HG03066 (cell line): Measurements from ENCODE around the gene ZNF865.

Experiments used
- ATAC-seq: cut with Tn5 transposase; IDR thresholded peaks from one replicate; pipeline ENCODE4 v1.9.1; 2021; ENCODE audit warnings: low read depth; ENCODE audit not compliant: unreplicated experiment

ZNF865 gene

GRCh38 chr19:55656552-55656951 lies 51.1 kb downstream of the ZNF865 start:
- ATAC-seq = no peak

DNA sequence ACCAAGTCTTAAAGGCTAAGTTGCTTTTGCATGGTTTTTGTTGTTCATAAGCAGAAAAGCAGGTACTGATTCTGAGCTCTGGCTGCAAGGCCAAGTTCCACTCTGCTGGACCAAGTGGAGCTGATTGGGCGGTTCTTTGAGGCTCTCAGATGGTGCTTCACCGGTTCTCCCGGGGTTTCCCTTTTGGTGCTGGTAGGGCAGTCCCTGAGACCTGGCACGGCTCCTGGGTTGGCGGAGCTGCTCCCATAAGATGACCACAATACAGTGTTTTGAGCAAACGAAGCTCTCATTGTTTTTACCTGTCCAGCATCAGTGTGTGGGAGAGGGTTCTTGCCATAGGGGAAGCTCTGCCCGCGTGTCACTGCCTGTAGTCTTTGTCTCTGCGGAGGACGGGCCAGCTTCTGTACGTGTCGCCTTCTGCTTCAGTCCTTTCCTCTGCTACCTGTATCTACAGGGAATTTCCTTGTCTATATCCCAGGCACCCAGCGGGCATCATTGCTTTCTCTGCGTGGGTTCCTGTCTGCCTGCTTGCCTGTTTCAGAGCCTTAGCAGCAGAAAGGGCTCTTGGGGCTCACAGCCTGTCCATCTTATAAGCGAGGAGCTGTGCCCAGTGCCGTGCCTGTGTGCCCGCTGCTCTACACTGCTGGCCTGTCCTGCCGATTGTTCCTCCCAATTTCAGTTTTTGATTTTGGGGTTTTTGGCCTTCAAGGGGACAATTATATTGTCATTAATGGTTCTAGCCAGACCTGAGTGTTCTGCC lies 51.7 kb downstream of the ZNF865 start:
- no peak for ATAC-seq

DNA sequence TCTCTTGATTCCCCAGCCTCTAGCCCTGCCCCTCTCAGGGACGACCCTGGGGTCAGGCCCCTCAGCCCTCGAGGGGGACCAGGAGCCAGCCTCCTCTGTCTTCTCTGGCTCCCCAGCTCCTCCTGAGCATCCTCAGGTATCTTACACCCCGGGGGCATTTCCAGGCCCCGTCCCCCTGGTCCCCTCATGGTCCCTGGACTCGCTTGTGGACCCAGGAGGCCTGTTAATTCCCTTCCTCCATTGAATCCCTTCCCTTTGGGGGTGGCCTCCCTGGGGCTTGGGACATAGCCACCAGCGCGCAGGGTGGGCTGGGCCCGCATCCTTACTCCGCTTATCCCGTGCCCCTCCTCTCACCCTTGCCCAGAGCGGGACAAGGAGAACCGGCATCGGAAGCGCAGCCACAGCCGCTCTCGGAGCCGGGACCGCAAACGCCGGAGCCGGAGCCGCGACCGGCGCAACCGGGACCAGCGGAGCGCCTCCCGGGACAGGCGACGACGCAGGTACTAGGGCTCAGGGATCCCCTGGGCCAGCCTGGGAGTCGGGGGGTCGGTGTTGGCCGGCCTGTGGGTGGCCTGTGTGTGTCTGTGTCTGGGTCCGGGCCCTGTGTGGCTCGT lies 53.5 kb downstream of the ZNF865 start:
- ATAC-seq = no peak

- ATAC-seq = no peak
Measured at GRCh38 chr19:55659822-55660221, 54.4 kb downstream of the ZNF865 start.

DNA sequence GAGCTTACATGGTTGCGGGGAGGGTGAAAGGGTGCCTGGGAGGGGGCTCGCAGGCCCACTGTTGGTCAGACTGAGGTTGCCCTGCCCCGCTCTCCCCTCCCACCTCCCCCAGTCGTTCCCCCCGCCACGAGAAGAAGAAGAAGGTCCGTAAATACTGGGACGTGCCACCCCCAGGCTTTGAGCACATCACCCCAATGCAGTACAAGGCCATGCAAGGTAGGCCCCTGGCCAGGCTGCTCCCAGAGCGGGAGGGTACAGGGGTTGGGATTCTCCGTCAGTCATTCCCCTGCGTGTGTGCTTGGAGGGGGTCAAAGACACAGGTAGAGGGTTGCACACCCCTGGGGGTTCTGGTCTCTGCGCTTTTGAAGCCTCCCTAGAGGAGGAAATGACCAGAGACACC lies 55.0 kb downstream of the ZNF865 start:
- no peak for ATAC-seq

GRCh38 chr19:55660991-55661390 lies 55.5 kb downstream of the ZNF865 start:
- no peak for ATAC-seq

DNA sequence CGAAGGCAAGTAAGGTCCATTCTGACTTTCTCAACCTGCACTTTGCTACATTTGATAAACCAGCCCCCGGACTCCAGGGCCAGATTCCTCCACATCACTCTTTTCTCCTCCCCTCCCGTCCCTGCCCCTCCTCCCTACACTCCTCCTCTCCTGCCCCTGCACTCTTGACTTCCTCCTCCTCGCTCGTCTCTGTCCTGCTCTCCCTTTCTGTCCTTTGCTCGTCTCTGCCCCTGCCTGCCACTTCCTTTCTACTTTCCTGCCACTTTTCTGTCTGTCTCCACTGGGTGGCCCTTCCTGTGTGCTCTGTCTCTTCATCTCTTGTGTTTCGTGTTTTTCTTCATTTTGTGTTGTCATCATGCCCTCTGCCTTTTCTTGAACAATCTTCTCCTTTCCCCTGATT lies 56.4 kb downstream of the ZNF865 start:
- ATAC-seq = no peak

DNA sequence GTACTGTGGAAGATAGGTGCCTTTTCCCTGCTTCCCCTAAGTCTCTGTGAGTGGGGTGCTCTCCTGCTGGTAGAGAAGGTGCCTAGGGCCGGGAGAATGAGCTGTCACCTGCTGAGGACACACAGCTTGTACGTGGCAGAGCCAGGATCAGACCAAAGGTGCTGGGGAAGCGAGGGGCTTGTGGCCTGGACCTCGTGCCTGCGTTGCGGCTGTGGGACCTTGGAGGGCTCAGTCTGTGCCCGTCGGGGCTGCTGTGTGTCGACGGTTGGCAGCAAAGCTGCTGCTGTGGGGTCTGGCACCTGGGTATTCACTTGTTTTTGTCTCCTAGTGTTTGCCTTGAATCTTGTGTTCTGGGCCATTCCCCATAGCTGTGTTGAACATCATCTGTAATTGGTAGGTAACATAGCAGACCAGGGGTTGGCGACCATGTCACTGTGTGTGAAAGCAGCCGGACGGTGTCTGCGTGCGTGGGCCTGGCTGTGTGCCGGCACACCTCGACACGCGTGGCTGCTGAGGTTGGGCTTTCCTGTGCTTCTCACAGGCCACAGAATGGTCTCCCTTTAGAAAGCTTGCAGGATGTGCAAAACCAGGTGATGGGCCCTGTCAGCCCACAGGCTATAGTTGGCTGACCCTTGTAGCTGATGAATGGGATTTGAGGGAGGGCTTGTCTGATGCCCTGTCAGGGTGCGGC lies 58.5 kb downstream of the ZNF865 start:
- no peak for ATAC-seq

GRCh38 chr19:55666343-55667005 lies 61.0 kb downstream of the ZNF865 start:
- ATAC-seq = no peak
